OCI-LY1 (cell line): ENCODE measurements around the gene ABHD16A.

Experiments
- H2AFZ ChIP-seq: fragments of 200-600 bp; sonication (generic), shearing (Covaris generic); 2 replicates; pipeline ENCODE4 v1.6.0; 2014; ENCODE audit warnings: antibody characterized with exemption, mild to moderate bottlenecking, low read length
- H3F3A ChIP-seq: fragments of 200-600 bp; sonication (generic), shearing (Covaris generic); 2 replicates; pipeline ENCODE4 v1.6.0; 2014; ENCODE audit warnings: mild to moderate bottlenecking, antibody characterized with exemption, low read length, moderate library complexity; ENCODE audit not compliant: insufficient read depth
- H3K27ac ChIP-seq: fragments of 200-600 bp; sonication (generic); 2 replicates; pipeline ENCODE4 v1.5.1; 2014; ENCODE audit warnings: low read length, mixed run types, mild to moderate bottlenecking, low read depth; ENCODE audit not compliant: poor library complexity, severe bottlenecking
- H3K27me3 ChIP-seq: fragments of 200-600 bp; sonication (generic); 2 replicates; pipeline ENCODE4 v1.6.0; 2014; ENCODE audit warnings: antibody characterized with exemption, mild to moderate bottlenecking, low read length, moderate library complexity; ENCODE audit not compliant: insufficient read depth
- H3K36me3 ChIP-seq: fragments of 200-600 bp; sonication (generic); 2 replicates; pipeline ENCODE4 v1.6.1; 2014; ENCODE audit warnings: mild to moderate bottlenecking, antibody characterized with exemption, low read length, moderate library complexity, mixed read lengths; ENCODE audit not compliant: insufficient read depth
- H3K4me1 ChIP-seq: fragments of 200-600 bp; sonication (generic); 2 replicates; pipeline ENCODE4 v1.5.1; 2014; ENCODE audit warnings: mild to moderate bottlenecking, low read length, moderate library complexity; ENCODE audit not compliant: insufficient read depth, severe bottlenecking
- H3K4me2 ChIP-seq: fragments of 200-600 bp; sonication (generic), shearing (Covaris generic); 2 replicates; pipeline ENCODE4 v1.6.1; 2014; ENCODE audit warnings: low read length
- H3K4me3 ChIP-seq: fragments of 200-600 bp; sonication (generic); 2 replicates; pipeline ENCODE4 v1.5.1; 2014; ENCODE audit warnings: low read length, low read depth, mild to moderate bottlenecking, mixed read lengths; ENCODE audit not compliant: poor library complexity, severe bottlenecking
- H3K79me2 ChIP-seq: fragments of 200-600 bp; shearing (Covaris generic); 2 replicates; pipeline ENCODE4 v1.6.1; 2016; ENCODE audit warnings: mixed run types, low read length, mixed read lengths; ENCODE audit not compliant: insufficient read depth
- H3K9ac ChIP-seq: fragments of 200-600 bp; sonication (generic), shearing (Covaris generic); 2 replicates; pipeline ENCODE4 v1.6.1; 2014; ENCODE audit warnings: mild to moderate bottlenecking, low read length, mixed read lengths
- H3K9me2 ChIP-seq: fragments of 200-600 bp; sonication (generic), shearing (Covaris generic); 2 replicates; pipeline ENCODE4 v1.6.1; 2014; ENCODE audit warnings: low read depth, mild to moderate bottlenecking, low read length, mixed read lengths
- H3K9me3 ChIP-seq: fragments of 200-600 bp; shearing (Covaris generic); 2 replicates; pipeline ENCODE4 v1.6.1; 2014; ENCODE audit warnings: low read length, mixed read lengths
- H4K20me1 ChIP-seq: fragments of 200-600 bp; sonication (generic), shearing (Covaris generic); 2 replicates; pipeline ENCODE4 v1.6.0; 2016; ENCODE audit warnings: mild to moderate bottlenecking, low read length; ENCODE audit not compliant: insufficient read depth
- CTCF ChIP-seq: fragments of 200-600 bp; sonication (generic), shearing (Covaris generic); IDR thresholded peaks from 2 replicates; pipeline ENCODE4 v1.5.1; 2017; ENCODE audit warnings: mild to moderate bottlenecking, antibody characterized with exemption, low read length, moderate library complexity, mixed read lengths
- EZH2 ChIP-seq: fragments of 200-600 bp; sonication (generic), shearing (Covaris generic); IDR thresholded peaks from 2 replicates; pipeline ENCODE4 v1.8.0; 2017; ENCODE audit warnings: borderline replicate concordance, mixed run types, mild to moderate bottlenecking, antibody characterized with exemption, low read length, moderate library complexity, mixed read lengths

The ABHD16A gene

GRCh38 chr6:31693535-31693934 lies 9.6 kb downstream of the ABHD16A start:
- Histone ChIP-seq H3K9me2 (no peaks in the 10 kb centered on the region), H3K36me3 (peaks cover 54% of the 10 kb centered on the region), H3K79me2 (no peaks in the 10 kb centered on the region), H3F3A (no peaks in the 10 kb centered on the region), H3K4me3 (no peak overlapping the region), H2AFZ (no peak overlapping the region), H3K27ac (no peak overlapping the region), H3K27me3 (no peaks in the 10 kb centered on the region), H3K4me1 (peaks cover 8% of the 10 kb centered on the region), H4K20me1 (no peaks in the 10 kb centered on the region), H3K9ac (no peak overlapping the region), H3K9me3 (no peaks in the 10 kb centered on the region), H3K4me2 (no peak overlapping the region)
- TF ChIP-seq CTCF (no peak), EZH2 (no peak)

- Histone ChIP-seq H3K79me2 (no peaks in the 10 kb centered on the region), H3K4me1 (peaks cover 8% of the 10 kb centered on the region), H3K27ac (no peak overlapping the region), H3K4me2 (no peak overlapping the region), H3K4me3 (no peak overlapping the region), H4K20me1 (no peaks in the 10 kb centered on the region), H3K9me2 (no peaks in the 10 kb centered on the region), H3F3A (no peaks in the 10 kb centered on the region), H3K9ac (no peak overlapping the region), H3K9me3 (no peaks in the 10 kb centered on the region), H3K27me3 (no peaks in the 10 kb centered on the region), H2AFZ (no peak overlapping the region), H3K36me3 (peaks cover 61% of the 10 kb centered on the region)
- TF ChIP-seq CTCF, result no peak
- TF ChIP-seq EZH2, result no peak
Observed at GRCh38 chr6:31692886-31693285, 10.2 kb downstream of the ABHD16A start.

GRCh38 chr6:31692353-31692752 lies 10.8 kb downstream of the ABHD16A start:
- no peaks in the 10 kb centered on the region for H3K9me2 ChIP-seq
- TF ChIP-seq CTCF (no peak), EZH2 (no peak)
- no peaks in the 10 kb centered on the region for H4K20me1 ChIP-seq
- H3K36me3 ChIP-seq, result peaks cover 66% of the 10 kb centered on the region
- H3K27ac ChIP-seq, result no peak overlapping the region
- no peaks in the 10 kb centered on the region for H3K79me2 ChIP-seq
- no peak overlapping the region for H2AFZ ChIP-seq
- peaks cover 8% of the 10 kb centered on the region for H3K4me1 ChIP-seq
- H3K4me3 ChIP-seq, result no peak overlapping the region
- no peaks in the 10 kb centered on the region for H3F3A ChIP-seq
- H3K27me3 ChIP-seq, result no peaks in the 10 kb centered on the region
- no peak overlapping the region for H3K4me2 ChIP-seq
- H3K9ac ChIP-seq, result no peak overlapping the region
- H3K9me3 ChIP-seq, result no peaks in the 10 kb centered on the region
